Islet of Langerhans (tissue), 1 donor: Measurements from ENCODE around the gene CDC42BPA.

Experiments used
- FAIRE-seq: peaks from one replicate; lab custom pipeline; 2011; peaks lifted over from hg19 to GRCh38; lab: Jason Lieb, UNC

Gene CDC42BPA

DNA sequence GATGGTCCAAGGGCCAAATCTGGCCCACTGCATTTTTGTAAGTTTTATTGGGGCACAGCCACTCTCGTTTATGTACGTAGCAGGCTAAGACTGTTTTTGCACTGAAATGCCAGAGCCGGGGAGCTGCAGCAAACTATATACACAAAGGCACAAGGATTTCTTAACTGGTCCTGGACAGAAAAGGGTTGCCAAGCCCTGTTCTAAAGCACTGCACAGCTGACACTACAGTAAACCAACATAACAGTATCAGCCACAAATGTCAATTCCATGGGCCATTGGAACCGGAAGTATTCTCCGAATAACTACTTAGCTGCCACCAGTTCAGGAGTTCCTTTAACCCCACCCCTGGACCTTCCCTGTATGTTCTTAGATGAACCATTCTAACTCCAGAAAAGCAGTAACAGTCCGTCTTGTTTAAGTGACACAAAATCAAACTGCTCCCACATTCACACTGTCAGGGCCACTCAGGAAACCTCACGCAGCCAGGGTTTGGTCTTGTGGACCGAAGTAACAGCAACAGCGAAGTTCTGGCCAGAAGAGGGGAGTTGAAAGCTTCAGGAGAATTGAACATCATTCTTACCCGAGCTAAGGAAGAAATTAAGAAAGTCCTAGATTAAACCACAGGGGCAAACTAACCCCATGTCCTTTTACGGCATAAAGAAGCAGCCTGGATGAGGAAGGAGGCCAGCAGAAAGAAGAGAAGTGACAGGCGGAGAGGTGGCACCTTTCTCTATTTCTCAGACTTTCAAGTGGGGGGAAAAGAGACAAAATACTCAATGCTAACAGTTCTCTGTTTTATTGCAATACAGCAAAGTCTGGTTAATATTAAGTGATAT is 329.0 kb downstream of the CDC42BPA start:
- FAIRE-seq = no peak

DNA sequence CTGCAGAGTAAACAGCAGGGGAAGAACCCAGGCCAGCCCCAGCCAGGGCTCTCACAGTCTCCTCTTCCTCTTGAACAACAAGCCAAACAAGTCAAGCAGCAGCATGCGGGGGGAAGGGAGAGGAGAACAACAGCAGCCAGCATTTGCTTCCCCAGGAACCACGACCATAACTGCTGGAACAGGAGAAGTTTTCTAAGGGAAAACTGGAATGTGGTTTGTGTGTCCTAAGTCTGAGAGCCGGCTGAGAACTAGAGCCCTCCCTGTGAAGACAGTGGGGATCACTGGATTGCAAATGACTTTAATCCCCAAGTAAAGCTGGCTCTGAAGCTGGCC is 330.0 kb downstream of the CDC42BPA start:
- no peak for FAIRE-seq

DNA sequence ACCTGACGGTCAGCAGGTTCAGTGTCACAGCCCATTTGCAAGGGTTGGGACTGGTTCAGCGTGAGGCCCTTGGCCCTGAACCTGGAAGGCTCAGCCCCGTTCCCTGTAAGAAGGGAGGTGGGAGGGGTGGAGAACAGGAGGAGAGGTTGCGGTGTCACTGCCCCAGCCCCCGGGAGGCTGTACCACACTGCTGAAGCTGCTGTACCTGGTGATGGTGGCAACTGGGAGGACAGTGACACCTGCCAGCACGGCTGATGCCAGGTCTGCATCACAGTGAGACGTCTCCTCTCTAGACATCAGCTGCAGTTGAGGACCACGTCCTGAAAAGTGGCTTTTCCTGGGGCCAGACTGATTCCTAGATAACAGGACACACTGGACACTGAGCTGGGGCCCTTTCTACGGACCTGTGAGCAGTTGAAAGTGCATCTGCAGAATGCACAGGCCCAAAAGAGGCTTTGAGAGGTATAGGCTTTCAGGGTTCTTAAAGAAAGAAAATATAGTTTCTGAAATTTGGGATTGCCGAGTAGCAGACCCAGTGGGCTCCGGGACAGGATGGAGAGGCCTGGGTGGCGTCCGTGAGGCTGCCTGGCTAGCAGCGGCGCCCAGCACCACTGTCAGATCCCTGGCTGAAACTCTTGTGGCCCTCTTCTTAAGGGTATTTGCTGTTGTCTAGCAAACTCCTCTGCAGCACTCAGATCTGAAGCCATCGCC is 330.5 kb downstream of the CDC42BPA start:
- no peak for FAIRE-seq

DNA sequence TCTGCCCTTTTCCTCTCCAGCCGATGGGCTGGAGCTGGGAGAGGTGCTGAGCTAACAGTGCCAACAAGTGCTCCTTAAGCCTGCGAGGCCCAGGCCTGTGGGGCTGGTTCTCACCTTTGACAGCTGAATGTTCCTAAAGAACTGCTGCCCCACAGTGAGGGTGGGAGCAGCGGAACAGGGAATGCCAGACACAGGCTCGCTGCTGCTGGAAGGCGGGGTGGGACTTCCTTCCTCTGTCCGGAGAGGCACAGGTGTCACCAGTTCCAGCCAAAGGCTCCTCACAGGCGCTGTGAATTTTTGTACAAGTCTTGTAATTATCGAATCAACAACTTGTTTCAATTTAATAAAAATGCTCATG is 331.1 kb downstream of the CDC42BPA start:
- no peak for FAIRE-seq

DNA sequence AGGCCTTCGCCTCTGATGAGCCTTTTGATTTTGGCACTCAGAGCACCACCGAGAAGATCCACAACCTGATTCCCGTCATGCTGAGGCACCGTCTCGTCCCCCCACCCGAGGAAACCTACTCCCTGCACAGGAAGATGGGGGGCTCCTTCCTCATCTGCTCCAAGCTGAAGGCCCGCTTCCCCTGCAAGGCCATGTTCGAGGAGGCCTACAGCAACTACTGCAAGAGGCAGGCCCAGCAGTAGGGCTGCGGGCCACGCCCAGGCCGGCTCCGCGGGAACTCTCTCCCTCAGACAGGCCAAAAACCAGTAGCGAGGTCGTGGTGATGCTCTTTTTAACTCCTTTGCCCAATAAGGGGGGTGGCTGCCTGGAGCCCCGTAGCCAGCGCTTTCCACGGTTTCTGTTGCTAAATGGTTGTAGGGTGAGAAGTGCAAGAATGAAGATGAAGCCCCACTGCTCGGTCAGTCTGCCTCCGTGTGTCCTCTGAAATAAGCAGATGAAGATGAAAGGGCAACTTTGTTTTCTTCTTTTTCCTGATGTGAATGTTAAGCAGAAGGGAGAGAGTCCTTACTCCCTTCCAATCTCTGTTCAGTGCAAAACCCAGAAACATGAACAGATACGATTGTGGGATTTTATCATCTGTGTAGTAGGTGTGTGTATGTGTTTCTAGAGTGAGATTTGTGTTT is 331.7 kb downstream of the CDC42BPA start:
- no peak for FAIRE-seq

DNA sequence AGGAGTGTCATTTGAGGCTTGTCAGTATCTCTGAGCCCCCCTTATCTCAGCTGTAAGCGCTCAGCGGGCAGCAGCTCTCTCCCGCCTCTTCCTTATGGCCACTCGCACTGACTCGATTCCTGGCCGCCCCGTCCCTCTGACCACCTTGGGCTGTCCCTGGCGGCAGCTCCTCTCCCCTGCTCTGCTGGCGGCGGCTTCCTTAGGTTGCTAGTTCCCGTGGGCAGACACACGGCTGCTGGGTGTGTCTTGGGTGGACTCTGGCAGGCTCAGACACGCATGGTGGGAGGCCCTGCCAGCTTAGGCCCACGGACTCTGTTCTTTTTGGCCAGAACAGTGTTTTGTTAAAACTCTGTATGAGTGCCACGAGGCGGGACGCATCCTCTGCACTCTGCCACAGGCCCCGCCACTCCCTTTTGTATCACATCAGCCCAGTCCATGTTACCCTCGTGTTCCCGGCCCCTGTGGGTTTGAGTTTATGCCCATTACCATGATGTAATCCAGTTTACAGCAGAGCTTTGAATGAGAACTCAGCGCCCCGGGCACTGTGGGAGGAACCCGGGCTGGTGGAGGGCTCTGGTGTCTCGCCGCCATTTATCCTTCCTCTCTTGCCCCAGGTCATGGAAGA is 332.3 kb downstream of the CDC42BPA start:
- FAIRE-seq = no peak

DNA sequence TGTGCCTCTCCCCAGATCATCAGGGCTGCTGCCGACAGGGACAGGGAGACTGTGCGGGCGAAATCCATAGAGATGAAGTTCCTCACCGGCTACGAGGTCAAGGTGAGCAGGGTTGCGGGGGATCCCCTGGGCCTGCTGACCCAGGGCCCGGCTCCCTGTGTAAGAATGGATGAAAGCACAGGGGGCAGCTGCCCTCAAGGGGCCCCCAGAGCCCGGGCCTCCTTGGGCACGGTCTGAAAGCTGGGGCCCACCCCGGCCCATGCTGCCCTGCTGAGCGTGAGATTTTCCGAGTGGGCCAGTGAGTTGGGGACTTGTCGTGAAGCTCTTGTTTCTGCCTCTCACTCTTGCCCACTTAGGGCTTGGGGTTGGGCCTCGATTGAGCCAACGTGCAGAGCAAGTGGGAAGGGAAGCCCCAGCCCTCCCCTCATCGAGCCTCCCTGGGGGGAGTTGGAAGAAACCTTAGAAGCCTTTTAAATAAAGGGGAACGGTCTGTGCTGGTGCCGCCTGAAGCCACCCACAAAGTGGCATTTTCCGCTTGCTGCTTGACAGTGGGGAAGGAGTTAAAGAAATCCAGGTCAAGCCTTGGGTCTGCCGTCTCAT is 333.0 kb downstream of the CDC42BPA start:
- FAIRE-seq = no peak

DNA sequence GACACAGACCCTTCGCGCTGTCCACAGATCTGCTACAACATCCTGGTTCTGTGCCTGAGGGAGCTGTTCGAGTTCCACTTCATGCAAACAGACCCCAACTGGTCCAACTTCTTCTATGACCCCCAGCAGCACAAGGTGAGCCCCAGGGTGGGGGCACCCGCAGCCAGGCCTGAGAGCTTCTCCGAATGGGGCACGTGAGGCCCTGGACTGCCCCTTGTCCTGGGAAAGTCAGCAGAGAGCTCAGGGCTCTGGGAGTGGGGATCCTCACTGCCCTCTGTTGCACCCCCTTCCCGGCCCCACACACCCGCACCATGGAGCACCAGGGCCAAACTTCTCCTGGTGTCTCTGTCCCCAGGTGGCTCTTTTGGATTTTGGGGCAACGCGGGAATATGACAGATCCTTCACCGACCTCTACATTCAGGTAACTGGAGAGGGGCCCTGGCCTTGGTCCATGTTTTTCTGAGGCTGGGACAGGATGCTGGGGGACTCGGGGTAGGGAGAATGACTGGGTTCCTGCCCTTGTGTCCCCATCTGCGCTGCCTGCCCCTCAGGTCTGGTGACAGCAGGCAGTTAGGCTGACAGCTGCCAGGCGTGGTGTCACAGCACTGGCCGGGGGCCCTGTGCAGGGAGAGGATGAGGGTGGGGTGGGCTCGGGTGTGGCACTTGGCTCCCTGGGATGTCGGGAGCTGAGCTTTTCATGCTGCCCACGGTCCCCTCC is 333.6 kb downstream of the CDC42BPA start:
- FAIRE-seq = no peak

DNA sequence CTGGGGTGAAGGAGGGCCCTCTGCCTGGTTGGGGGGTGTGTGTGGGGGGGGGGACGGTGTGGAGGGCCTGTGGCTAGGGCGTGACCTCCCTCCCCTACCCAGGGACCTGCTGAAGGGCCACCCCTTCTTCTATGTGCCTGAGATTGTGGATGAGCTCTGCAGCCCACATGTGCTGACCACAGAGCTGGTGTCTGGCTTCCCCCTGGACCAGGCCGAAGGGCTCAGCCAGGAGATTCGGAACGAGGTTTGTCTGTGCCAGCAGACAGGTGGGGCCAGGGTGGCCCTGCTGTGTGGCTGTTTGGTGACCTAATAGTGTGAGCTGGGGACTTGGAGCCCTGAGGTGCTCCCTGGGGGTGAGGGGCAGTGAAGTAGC is 334.3 kb downstream of the CDC42BPA start:
- FAIRE-seq = no peak

DNA sequence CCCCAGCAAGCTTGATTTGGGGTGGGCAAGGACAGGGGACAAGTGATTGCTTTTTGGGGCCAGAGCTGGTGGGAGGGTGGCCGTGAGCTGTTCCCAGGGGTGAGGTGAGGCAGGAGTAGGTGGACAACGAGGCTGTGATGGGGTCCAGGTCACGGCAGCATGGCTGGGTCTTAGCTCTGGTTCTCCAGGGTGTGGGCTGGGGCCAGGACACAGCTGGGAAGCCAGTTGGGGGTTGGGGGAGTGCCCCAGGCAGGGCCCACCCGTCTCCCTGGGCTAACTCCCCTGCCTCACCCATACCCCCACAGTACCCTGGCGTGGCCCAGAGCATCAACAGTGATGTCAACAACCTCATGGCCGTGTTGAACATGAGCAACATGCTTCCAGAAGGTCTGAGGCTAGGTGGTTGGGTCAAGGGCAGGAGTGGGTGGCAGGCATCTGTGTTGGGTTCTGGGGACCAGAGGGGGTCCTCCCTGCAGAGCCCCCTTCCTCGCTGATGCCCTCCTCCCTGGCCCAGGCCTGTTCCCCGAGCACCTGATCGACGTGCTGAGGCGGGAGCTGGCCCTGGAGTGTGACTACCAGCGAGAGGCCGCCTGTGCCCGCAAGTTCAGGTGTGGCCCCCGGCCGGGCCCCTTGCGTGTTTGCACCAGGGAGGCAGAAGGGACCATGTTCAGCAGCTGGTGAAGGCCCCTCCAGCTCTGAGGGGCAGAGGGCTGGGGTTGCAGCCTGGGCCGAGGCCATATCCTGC is 334.9 kb downstream of the CDC42BPA start:
- no peak for FAIRE-seq

DNA sequence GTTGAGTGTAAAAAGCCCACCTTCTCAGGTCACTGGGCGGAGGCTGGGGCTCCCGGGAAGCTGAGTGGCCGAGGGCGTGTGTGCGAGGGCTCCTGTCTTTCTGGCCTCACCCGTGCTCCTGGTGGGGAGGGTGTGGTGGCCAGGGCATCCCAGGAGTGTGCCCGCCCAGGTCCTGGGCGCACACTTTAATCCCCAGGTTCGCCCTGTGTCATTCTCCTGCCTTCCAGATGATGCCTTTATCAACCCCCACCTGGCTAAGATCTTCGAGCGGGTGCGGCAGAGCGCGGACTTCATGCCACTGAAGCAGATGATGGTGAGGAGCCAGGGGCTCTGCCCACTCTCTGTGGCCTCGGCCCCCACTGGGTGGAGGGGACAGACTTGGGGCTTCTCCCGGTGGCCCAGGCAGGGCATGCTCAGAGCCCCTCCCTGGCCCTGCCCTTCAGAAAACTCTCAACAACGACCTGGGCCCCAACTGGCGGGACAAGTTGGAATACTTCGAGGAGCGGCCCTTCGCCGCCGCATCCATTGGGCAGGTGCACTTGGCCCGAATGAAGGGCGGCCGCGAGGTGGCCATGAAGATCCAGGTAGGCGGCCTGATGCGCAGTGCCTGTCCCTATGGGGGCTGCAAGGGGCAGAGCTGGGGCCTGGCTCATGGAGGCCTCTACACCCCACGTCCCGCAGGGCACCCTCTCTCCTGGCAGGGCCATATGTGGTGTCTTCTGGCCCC is 335.7 kb downstream of the CDC42BPA start:
- FAIRE-seq = no peak

DNA sequence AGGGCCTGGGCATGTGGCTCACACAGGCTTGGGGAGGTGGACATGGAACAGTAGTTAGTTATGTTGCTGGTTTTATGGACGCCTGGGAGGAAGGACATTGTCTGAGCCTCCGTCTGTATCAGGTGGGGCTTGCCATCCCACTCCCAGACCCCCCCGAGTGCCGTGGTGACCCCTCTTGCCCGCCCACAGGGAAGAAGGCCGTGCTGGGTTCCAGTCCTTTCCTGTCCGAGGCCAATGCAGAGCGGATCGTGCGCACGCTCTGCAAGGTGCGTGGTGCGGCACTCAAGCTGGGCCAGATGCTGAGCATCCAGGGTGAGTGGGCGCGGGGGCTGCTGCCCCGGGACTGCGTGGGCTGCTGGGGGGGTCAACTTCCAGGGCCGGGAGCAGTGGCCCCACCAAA is 336.5 kb downstream of the CDC42BPA start:
- no peak for FAIRE-seq

DNA sequence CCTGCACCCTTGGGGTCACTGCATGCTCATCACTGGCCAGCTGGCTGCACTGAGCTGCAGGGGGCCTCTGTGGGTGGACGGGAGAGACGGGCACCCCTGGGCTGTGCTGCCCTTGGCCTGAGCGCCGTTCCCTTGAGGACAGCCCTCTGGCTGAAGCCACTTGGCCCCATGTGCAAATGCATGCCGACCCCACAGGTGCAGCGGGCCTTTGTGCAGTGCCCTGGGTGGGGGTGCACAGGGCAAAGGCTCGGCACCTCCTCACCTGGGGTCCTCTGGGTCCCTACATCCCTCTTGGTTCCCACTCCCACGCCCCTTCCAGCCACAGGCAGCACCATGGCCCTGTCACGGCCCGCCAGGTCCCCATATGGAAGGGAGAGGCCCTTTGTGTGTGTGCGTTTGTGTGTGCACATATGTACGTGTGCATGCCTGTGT is 336.9 kb downstream of the CDC42BPA start:
- FAIRE-seq = no peak

DNA sequence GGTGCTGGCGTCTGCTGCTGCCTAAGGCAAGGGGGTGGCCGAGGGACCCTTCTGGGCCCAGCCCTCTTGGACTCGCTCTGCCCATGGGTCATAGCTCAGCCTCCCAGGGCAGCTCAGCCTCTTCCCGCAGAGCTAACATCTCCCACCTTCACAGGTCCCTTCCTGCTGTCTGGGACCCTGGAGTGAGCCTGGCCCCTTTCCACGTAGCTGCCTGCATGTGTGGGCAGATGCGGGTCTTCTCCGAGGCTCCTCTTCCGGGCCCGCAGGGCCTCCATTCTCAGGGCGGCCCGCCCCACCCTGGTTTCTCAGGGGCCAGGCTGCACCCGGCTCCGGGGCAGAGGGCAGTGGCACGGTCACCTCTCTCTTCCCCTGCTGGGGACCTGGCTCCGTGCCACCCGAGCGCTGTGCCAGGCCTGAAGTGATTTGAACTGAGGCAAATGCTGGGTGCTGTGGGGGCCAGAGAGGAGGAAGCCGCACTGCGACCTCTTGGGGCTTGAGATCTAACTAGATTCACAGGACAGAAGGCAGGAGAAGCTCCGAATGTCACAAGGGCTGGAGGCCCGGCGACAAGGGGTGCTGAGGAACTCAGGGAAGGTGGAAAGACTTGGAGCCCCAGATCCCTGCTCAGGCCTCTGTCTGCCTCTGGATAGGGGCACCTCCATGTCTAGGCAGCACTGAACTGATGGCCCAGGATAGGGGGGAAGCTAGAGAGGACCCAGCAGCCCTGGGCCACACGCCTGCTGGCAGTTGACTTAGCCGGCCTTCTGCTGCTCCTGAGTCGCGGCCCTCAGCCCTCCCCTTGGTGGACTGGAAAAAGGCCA is 337.5 kb downstream of the CDC42BPA start:
- no peak for FAIRE-seq

DNA sequence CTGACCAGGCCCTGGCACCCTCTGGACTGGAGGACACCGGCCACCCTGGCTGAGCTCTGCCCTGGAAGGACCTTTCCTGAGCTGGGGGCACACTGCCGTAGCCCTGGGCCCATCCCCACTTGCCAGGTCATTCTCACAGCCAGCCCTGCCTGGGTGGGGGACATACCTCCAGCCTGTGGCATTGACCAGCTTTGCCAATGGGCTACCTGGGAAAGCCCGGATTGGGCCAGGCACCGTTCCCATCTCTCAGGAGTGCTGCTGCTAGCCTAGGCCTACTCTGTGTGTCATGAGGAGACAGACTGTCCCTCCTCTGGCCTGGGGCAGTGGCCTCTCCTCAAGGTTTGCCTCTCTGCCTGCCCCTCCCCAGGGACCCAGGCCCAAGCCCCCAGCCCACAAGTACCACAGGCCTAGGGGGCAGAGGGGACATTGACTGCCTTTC is 338.2 kb downstream of the CDC42BPA start:
- no peak for FAIRE-seq

DNA sequence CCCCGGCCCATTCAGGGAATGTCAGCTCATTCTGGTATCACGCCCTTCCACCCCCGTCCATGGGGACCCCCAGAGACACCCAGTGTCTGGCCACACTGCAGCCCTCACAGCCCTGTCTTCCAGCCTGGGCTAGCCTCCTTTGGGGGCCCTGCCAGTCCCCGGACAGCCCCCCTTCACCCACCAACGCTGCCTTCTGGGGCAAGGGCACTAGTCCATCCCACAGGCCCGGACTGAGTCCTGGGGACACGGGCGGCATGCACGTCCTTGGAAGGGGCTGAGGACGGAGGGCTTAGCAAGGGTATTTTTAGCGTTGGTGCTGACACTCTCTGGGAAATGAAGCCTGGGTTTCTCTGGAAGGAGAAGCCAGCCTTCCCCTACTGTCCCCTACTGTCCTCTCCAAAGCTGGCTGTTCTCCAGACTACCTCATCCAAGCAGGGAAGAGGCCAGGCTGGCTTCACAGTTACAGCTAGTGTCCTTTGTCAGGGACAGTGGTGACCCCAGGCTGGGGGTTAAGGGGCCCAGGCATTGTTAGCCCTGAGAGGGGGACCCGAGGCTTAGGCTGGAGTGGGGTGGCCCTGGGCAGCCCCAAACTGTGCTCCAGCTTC is 338.7 kb downstream of the CDC42BPA start:
- FAIRE-seq = no peak

DNA sequence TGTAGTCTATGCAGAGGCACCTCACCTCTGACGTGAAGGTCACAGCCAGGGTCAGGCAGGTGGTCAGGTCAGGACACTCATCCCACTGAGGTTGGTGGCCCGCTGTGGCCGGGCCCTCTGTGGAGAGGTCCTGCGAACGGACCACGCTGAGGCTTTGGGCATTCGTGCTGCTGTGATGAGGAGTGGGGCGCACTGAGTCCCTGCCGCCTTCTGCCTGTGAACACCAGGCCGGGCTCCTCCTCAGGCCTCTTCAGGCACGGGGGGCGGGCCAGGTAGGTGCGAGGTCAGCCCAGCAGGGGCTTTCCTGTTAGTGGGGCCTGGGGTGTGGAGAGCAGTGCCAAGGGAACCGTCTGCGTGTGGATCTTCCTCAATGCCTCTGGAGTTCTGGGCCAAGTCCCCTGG is 339.2 kb downstream of the CDC42BPA start:
- no peak for FAIRE-seq

DNA sequence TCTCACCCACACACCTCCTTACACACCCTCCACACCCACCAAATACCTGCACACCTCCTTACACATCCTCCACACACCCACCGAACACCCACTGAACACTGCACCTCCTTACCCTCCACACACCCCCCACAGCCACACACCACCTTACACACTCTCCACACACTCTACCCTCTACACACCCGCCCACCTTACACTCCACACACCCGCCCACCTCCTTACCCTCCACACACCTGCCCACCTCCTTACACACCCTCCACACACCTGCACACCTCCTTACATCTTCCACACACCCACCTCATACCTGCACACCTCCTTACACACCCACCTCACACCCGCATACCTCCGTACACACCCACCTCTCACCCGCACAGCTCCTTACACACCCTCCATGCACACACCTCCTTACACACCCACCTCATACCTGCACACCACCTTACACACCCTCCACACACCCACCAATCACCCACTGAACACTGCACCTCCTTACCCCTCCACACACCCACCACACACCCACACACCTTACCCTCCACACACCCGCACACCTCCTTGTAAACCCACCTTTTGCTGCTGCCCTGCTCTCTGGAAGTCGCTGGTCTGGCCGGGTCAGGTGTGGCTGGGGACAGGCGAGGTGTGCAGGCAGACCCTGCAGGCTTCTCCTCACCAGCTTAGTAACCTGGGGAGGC is 339.7 kb downstream of the CDC42BPA start:
- FAIRE-seq = no peak
